Stimulated activated CD4-positive, alpha-beta T cell treated with anti-CD3 and anti-CD28 coated beads, Interleukin-2, amount 100 ng/mL, for 24 hours (primary cell): ENCODE results near the gene SAMMSON.

Experiments
- DNase-seq, 2 donors: peaks; one replicate each; pipeline ENCODE4 v3.0.0-alpha.2; 2020

Gene SAMMSON

DNA sequence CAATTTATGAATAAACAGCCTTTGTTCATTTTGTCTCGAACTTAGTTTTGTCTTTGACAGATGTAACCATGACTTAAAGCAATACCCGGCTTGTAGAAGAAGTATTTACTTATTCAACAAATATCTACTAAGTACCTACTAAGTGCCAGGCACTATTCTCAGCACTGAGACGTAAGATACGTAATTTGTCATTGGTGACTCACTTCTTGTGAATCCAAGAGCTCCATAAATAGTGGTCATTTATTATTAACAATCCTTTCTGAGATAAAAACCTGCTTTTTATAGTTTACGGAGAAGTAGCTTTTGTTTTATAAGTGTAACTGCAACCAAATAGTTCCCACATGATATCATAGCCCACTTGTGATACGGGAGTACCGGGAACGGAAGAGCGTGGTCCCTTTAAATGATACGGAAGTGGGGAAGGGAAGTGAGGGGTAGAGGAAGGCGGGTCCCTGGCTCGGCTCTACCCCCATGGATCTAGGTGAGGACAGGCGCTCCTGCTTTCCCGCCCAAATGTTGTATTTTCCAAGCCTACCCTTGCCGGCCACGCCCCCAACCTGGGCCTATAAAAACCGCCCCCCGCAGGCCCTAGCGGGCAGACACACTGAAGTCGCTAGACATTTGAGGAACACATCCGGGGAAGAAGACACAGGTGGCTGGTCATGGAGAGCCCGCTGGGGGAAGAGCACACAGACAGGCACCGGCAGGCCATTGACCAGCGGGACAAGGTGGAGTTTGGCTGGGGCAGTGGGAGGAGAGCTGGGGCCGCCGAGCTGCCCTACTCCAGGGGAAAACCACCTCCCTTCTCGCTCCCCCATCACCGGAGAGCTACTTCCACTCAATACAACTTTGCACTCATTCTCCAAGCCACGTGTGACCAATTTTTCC is at the start of gene SAMMSON:
TSS of gene SAMMSON (plus strand) at position 594 of the 888 bp plus-strand sequence.
- no peak for DNase-seq

DNA sequence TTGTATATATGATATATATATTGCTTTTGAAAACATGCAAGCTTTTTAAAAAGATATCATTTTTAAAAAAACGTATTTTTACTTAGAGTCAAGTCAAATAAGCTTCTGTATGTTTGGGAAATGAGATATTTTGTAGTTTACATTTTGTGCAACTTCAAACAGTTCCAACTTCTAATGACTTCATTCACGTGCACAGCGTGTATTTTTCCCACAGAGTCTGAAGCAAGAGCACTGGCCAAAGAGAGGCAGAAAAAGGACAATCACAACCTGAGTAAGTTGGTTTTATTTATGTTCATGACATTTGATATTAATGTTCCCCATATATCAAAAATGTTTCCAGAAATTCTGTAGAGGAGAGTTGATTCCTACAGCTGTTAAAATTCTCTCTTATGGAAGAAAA is 47.9 kb upstream of the SAMMSON start:
- no peak for DNase-seq

GRCh38 chr3:69959581-69959980 is 40.0 kb upstream of the SAMMSON start:
- no peak for DNase-seq

DNA sequence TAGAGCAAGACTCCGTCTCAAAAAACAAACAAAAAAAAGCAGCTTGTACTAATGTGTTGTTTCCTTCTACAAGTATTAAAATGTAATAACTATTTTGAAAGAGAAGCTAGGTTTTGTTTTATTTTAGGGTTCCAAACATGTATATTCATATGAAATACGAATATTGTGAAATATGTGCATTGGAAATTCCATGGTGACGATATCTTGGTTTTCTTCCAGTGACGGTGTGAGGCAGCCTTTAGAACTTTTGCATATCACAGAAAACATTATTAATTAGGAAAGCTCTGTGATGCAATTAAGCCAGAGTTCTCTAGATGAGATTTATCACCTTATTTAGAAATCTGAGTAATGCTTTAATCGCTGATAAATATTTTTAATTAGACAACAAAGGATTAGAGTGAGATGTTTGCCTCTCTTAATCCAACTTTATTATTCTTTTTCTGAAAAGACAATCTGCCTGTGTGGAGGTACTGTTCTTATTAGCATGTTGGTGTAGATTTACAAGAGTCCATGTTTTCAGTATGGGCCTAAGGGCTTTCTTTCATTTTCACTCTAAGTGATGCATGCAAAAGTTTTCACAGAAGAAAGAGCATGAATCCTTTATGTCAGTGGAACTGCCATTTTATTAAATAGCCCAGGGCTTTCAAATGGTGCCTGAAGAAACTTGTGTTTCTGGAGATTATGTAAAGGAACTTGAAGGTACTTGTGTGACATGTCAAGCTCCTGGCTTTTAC is 37.7 kb upstream of the SAMMSON start:
- DNase-seq, result no peak

DNA sequence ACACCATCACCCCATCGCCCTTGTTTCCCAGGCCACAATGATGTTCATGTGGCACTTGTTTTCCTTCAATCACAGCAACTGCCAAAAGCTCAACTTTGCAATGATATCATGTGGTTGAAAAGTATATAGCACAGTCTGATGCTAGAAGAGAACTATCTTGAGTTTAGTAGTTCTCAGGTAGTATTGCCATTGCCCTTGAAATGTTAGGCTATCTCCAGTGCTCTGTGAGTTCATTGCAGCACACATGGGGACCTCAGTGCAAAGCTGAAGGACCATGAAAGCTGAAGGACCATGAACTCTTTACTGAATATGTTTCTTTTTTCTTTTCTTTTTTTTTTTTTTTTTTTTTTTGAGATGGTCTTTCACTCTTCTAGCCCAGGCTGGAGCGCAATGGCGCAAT is 35.9 kb upstream of the SAMMSON start:
- no peak for DNase-seq

- DNase-seq, result no peak
These were observed 32.4 kb upstream of the SAMMSON start for GRCh38 chr3:69967156-69967555.

- no peak for DNase-seq
These were observed 28.7 kb upstream of the SAMMSON start for GRCh38 chr3:69970827-69971226.

DNA sequence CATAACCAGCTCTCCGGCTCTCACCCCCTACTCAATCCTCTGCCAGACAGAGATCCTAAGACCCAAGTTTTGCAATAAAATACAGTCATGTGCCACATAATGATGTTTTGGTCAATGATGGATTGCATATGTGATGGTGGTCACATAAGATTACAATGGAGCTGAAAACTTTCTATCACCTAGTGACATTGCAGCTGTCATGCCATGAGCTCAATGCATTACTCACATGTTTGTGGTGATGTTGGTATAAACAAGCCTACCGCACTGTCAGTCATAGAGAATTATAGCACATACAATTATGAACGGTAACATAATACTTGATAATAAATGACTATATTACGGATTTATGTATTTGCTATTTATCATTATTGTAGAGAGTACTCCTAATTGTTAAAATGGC is 26.9 kb upstream of the SAMMSON start:
- DNase-seq, result no peak

- no peak for DNase-seq
These were observed 23.5 kb upstream of the SAMMSON start for GRCh38 chr3:69976021-69976420.

- no peak for DNase-seq
These were observed 15.8 kb upstream of the SAMMSON start for GRCh38 chr3:69983546-69984265.

- no peak for DNase-seq
These were observed 14.3 kb upstream of the SAMMSON start for GRCh38 chr3:69985266-69985665.

GRCh38 chr3:69986419-69986818 is 13.1 kb upstream of the SAMMSON start:
- no peak for DNase-seq

- DNase-seq, result no peak
These were observed 11.7 kb upstream of the SAMMSON start for GRCh38 chr3:69987833-69988232.

DNA sequence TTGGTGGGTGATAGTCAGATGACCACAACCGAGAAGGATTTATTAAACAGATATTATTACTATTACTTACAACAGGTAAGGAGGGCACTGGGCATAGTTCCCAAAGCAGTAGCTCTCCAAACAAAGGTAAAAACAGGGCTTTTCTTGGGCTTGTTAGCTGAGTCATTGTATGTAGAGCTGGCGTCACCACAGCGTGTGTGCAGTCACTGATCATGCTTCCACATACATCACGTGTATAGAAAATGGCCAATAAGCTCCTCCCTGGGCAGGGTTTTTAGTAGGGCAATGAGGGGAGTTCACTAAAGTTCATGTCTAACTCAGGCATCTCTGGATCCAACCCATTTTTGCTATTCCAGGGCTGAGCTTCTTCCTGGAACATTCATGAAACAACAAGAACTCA is 5.8 kb upstream of the SAMMSON start:
- no peak for DNase-seq

GRCh38 chr3:69994919-69995318 is 4.6 kb upstream of the SAMMSON start:
- no peak for DNase-seq

GRCh38 chr3:69997631-69998307 is 1.8 kb upstream of the SAMMSON start:
- no peak for DNase-seq

DNA sequence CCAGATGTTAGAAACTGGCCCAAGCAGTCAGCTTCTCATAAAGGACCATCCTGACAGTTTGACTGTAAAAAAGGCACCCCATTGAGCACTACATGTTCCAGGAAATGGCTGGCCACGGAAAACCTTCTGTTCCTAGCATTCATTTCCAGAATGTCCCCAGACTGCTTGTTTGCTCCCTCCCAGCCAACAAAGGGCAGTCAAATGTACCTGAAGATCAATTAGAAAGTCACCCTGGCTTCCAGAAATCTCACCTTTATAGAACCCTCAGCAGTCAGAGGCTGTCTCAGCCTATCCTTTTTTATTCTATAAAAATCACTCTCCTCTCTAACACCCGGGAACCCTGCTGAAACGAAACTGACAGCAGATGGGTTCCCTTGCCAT is 784 bp upstream of the SAMMSON start:
- no peak for DNase-seq

DNA sequence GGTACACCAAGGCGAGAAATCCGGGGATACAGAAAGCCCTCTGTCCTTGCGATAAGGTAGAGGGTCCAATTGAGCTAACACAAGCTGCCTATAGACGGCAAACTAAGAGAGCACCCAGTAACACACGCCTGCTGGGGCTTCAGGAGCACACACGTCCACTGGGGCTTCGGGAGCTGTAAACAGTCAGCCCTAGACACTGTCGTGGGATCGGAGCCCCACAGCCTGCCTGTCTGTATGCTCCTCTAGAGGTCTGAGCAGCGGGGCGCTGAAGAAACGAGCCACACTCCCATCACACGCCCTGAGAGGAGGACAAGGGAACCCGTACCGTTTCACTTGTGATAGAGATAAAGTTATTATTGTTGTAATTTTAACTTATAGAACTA is 486 bp downstream of the SAMMSON start:
- no peak for DNase-seq

- DNase-seq, result no peak
These were observed 1.1 kb downstream of the SAMMSON start for GRCh38 chr3:70000563-70001081.

- no peak for DNase-seq
These were observed 3.6 kb downstream of the SAMMSON start for GRCh38 chr3:70003119-70003518.

- DNase-seq, result no peak
These were observed 6.6 kb downstream of the SAMMSON start for GRCh38 chr3:70006089-70006488.

DNA sequence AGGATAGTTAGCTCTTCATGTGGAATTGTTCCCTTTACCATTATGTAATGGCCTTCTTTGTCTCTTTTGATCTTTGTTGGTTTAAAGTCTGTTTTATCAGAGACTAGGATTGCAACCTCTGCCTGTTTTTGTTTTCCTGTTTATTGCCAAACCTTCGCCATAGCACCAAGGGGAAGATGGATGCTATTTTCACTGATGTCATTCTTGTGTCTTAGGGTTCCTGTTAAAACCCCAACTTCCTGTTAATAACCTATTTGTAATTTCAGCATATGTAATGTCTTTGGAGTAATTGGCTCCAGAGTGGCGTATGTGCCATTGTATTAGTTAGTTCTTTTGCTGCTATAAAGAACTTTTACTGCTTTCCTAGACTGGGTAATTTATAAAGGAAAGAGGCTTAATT is 10.8 kb downstream of the SAMMSON start:
- no peak for DNase-seq

DNA sequence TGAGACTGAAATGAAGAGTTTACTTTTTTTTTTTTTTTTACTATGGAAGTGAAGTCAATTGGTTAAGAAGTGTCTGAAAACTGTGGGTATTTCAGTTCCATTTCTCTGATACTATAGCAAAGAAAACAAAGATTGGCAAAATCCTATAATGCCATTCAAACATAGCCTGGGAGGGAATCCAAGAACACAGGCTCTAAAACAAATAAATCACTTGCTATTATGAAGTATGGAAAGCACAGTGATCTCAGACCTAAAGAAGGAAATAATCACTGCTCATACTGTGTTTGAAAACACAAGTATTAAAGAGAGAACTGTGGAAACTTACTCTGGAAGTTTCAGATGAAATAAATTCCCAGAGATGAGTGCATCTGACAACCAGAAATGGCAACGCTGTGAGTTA is 12.0 kb downstream of the SAMMSON start:
- DNase-seq, result no peak
